GM12878 (cell line): ENCODE results near the gene FAM120A. TPM values are rescaled to one million over a fixed set of nuclear protein-coding genes. Genes with fewer than 3 reads are reported as not detected.

Experiments used
- ATAC-seq: fragments of 200-7000 bp; cut with Tn5 transposase; 3 replicates; pipeline ENCODE4 v1.9.1; 2020; ENCODE audit warnings: mild to moderate bottlenecking, moderate library complexity
- BruUV-seq: library from RNA; stranded (reverse); fragments of 400-500 nt; replicated peaks from 2 replicates; lab custom pipeline; 2021; lab: Mats Ljungman, UMichigan
- CTCF ChIA-PET: fragments of 300-600 bp; sonication (Branson Sonifier 250); formaldehyde crosslinking; extraction: SDS; loops from one replicate; lab custom pipeline; 2021; ENCODE audit warnings: inconsistent platforms; lab: Yijun Ruan, JAX
- POLR2A ChIA-PET: fragments of 350-600 bp; formaldehyde crosslinking; extraction: SDS; loops from one replicate; lab custom pipeline; 2021; ENCODE audit warnings: inconsistent platforms; lab: Charles Lee
- RAD21 ChIA-PET: fragments of 300-600 bp; sonication (Branson Sonifier 250); formaldehyde crosslinking; loops from one replicate; lab custom pipeline; 2023; ENCODE audit warnings: antibody characterized with exemption; ENCODE audit not compliant: unreplicated experiment; lab: Charles Lee
- SMC1A ChIA-PET: fragments of 300-600 bp; sonication (Branson Sonifier 250); formaldehyde crosslinking; loops from one replicate; lab custom pipeline; 2023; ENCODE audit not compliant: unreplicated experiment, uncharacterized antibody; lab: Charles Lee
- DNase-seq: peaks from one replicate; pipeline ENCODE4 v3.0.0-alpha.2; 2011; ENCODE audit warnings: low read depth, low spot score
- FAIRE-seq: peaks from 3 replicates; lab custom pipeline; 2011; peaks lifted over from hg19 to GRCh38; lab: Jason Lieb, UNC
- H2AFZ ChIP-seq: 2 replicates; pipeline ENCODE4 v1.6.0; 2011; ENCODE audit warnings: low read depth, low read length, control low read depth; ENCODE audit not compliant: control insufficient read depth
- H3K27ac ChIP-seq: 2 replicates; pipeline ENCODE4 v1.5.1; 2011; ENCODE audit warnings: control low read depth; ENCODE audit not compliant: control insufficient read depth, insufficient read depth
- H3K27me3 ChIP-seq, 2 experiments: replicated peaks in 1 of 2; 2 replicates each; pipeline versions ENCODE4 v1.6.0 to v1.6.1; 2011; ENCODE audit warnings: low read length in 1 of 2; ENCODE audit not compliant: control insufficient read depth in 2 of 2, insufficient read depth in 2 of 2
- H3K36me3 ChIP-seq, 2 experiments: 2 replicates each; pipeline ENCODE4 v1.5.1; 2011; ENCODE audit warnings: low read length in 1 of 2; ENCODE audit not compliant: control insufficient read depth in 2 of 2, insufficient read depth in 2 of 2
- H3K4me1 ChIP-seq: 2 replicates; pipeline ENCODE4 v1.6.1; 2011; ENCODE audit warnings: mild to moderate bottlenecking, low read length, moderate library complexity, mixed read lengths; ENCODE audit not compliant: control insufficient read depth, insufficient read depth
- H3K4me2 ChIP-seq: 2 replicates; pipeline ENCODE4 v1.6.0; 2011; ENCODE audit warnings: control low read depth; ENCODE audit not compliant: control insufficient read depth, insufficient read depth
- H3K4me3 ChIP-seq: fragments of 200-600 bp; sonication (generic); 2 replicates; pipeline ENCODE4 v1.5.1; 2016
- H3K79me2 ChIP-seq: 2 replicates; pipeline ENCODE4 v1.6.0; 2011; ENCODE audit warnings: low read length; ENCODE audit not compliant: control insufficient read depth, insufficient read depth
- H3K9ac ChIP-seq: 2 replicates; pipeline ENCODE4 v1.8.0; 2011; ENCODE audit warnings: low read length, control low read depth, mixed read lengths; ENCODE audit not compliant: control insufficient read depth, insufficient read depth
- H3K9me3 ChIP-seq: replicated peaks from 3 replicates; pipeline ENCODE4 v1.5.1; 2011; ENCODE audit warnings: mild to moderate bottlenecking, low read length; ENCODE audit not compliant: control insufficient read depth, insufficient read depth
- H4K20me1 ChIP-seq: 2 replicates; pipeline ENCODE4 v1.6.0; 2011; ENCODE audit not compliant: control insufficient read depth, insufficient read depth
- ATF7 ChIP-seq: fragments of 450-650 bp; IDR thresholded peaks from 2 replicates; pipeline ENCODE4 v1.6.1; 2016; ENCODE audit warnings: low read depth, mild to moderate bottlenecking
- CEBPZ ChIP-seq: fragments of 150-350 bp; IDR thresholded peaks from 2 replicates; pipeline ENCODE4 v1.6.1; 2016; ENCODE audit warnings: low read depth, low read length
- E2F8 ChIP-seq: fragments of 450-650 bp; IDR thresholded peaks from 2 replicates; pipeline ENCODE4 v1.6.1; 2018; ENCODE audit warnings: mild to moderate bottlenecking, low read depth, moderate library complexity; ENCODE audit not compliant: partially characterized antibody
- FOS ChIP-seq: IDR thresholded peaks from 3 replicates; pipeline ENCODE4 v1.6.1; 2011; ENCODE audit warnings: borderline replicate concordance; ENCODE audit not compliant: insufficient read length; ENCODE audit errors: extremely low read depth
- IRF5 ChIP-seq: fragments of 450-650 bp; IDR thresholded peaks from 2 replicates; pipeline ENCODE4 v1.6.1; 2017; ENCODE audit warnings: borderline replicate concordance
- MEF2B ChIP-seq: fragments of 450-650 bp; IDR thresholded peaks from 2 replicates; pipeline ENCODE4 v1.6.1; 2018; ENCODE audit warnings: mild to moderate bottlenecking, moderate library complexity; ENCODE audit not compliant: partially characterized antibody, poor library complexity, severe bottlenecking
- MXI1 ChIP-seq: fragments of 150-350 bp; IDR thresholded peaks from 2 replicates; pipeline ENCODE4 v1.6.1; 2011; ENCODE audit warnings: low read depth, mild to moderate bottlenecking, inconsistent platforms, low read length, improper control_type of control experiment
- NFYB ChIP-seq: IDR thresholded peaks from 2 replicates; pipeline ENCODE4 v1.6.1; 2011; ENCODE audit warnings: low read depth, mild to moderate bottlenecking, low read length, improper control_type of control experiment, moderate library complexity; ENCODE audit not compliant: insufficient read depth
- PKNOX1 ChIP-seq: fragments of 450-650 bp; IDR thresholded peaks from 2 replicates; pipeline ENCODE4 v1.6.1; 2016; ENCODE audit warnings: mild to moderate bottlenecking
- SKIL ChIP-seq: fragments of 450-650 bp; IDR thresholded peaks from 2 replicates; pipeline ENCODE4 v1.6.1; 2017; ENCODE audit warnings: mild to moderate bottlenecking, low read depth, inconsistent platforms; ENCODE audit not compliant: poor library complexity, severe bottlenecking
- SMC3 ChIP-seq: IDR thresholded peaks from 2 replicates; pipeline ENCODE4 v1.6.1; 2011; ENCODE audit warnings: low read length, improper control_type of control experiment, borderline replicate concordance
- SREBF2 ChIP-seq: IDR thresholded peaks from 2 replicates; pipeline ENCODE4 v1.6.1; 2012; ENCODE audit warnings: mild to moderate bottlenecking, low read length
- YBX1 ChIP-seq: fragments of 450-650 bp; IDR thresholded peaks from 2 replicates; pipeline ENCODE4 v1.6.1; 2016; ENCODE audit warnings: antibody characterized with exemption
- WGBS: methylation state at CpG from one replicate; pipeline ENCODE4 v1.1.6; 2016; ENCODE audit warnings: low lambda C conversion rate; ENCODE audit not compliant: insufficient replicate concordance, insufficient coverage; ENCODE audit errors: missing lambda C conversion rate; 5-methylcytosine and 5-hydroxymethylcytosine counted together
- in situ Hi-C: fragments of 300-500 bp; cut with MboI; formaldehyde crosslinking; loops from 9 replicates; pipeline ENCODE4 v1.14.3; 2018; ENCODE audit warnings: mixed read lengths
- intact Hi-C: fragments of 100-400 bp; cut with micrococcal nuclease; formaldehyde crosslinking; loops from one replicate; pipeline ENCODE4 v1.14.2; 2022; ENCODE audit not compliant: unreplicated experiment
- polyA plus RNA-seq, 11 experiments: library from polyadenylated mRNA; depleted of rRNA in 4 of 11; unstranded in 6 of 11; stranded (reverse) in 5 of 11; fragments of >200 nt; fragmentation: Nextera tagmentation in 4 of 11; fragmentation: Illumina TruSeq in 1 of 11; extraction: Ambion mirVana in 4 of 11; extraction: Trizol in 1 of 11; gene quantifications; 1 replicate in 1 of 11; 2 replicates in 10 of 11; pipeline versions ENCODE4 v1.2.1 to v1.2.3, GENCODE V29; 2011 to 2016; ENCODE audit warnings: inconsistent platforms in 2 of 11, missing spikeins in 2 of 11, low read depth in 1 of 11
- total RNA-seq, 4 experiments: library from RNA; depleted of rRNA in 3 of 4; stranded (reverse); fragments of >200 nt in 3 of 4; fragmentation: Illumina TruSeq in 1 of 4; extraction: Trizol in 1 of 4; gene quantifications; 2 replicates each; pipeline versions ENCODE4 v1.2.1 to v1.2.3, GENCODE V29; 2013 to 2021

FAM120A gene
- total and polyA plus RNA-seq, 10 of the 15 experiments (the other 5 are each of a cell fraction or from before 2014, with no cell fraction given): 13.1 to 89.6 (median 52.5) TPM

- ChIA-PET CTCF (no interaction called here), POLR2A (no interaction called here), RAD21 (no interaction called here), SMC1A (no interaction called here)
- Histone ChIP-seq H3K27me3 (no peaks in the 10 kb centered on the region), H3K9ac (no peak overlapping the region), H2AFZ (no peak overlapping the region), H3K79me2 (peaks cover 2% of the 10 kb centered on the region), H3K4me1 (no peaks in the 10 kb centered on the region), H3K9me3 (no peaks in the 10 kb centered on the region), H3K27ac (no peak overlapping the region), H3K36me3 (peaks cover 15 to 25% of the 10 kb centered on the region in 2 experiments), H3K4me3 (no peak overlapping the region), H3K4me2 (no peak overlapping the region), H4K20me1 (no peaks in the 10 kb centered on the region)
- no TSS peak for BruUV-seq
- DNase-seq (no peak), ATAC-seq (no peak), FAIRE-seq (no peak)
- 94% methylated on average over 1 of the region's 1 CpG for WGBS
- in situ Hi-C loops (no loop called here), intact Hi-C loops (no loop called here)
- TF ChIP-seq SKIL (no peak), FOS (no peak), SMC3 (no peak), IRF5 (no peak), CEBPZ (no peak), ATF7 (no peak), NFYB (no peak), YBX1 (no peak), SREBF2 (no peak), MEF2B (no peak), MXI1 (no peak), PKNOX1 (no peak), E2F8 (no peak)
Measured at GRCh38 chr9:93517331-93517730, 65.8 kb downstream of the FAM120A start.
